Epithelial cell of proximal tubule (primary cell): ENCODE measurements around the gene FZD1. TPM values are rescaled to one million over a fixed set of nuclear protein-coding genes. Genes with fewer than 3 reads are reported as not detected.

ENCODE experiments used
- DNase-seq: peaks from one replicate; pipeline ENCODE4 v3.0.0-alpha.2; 2011; ENCODE audit warnings: low read depth
- H3K4me3 ChIP-seq: 2 replicates; pipeline ENCODE4 v1.5.1; 2011; ENCODE audit warnings: low read depth, mild to moderate bottlenecking, low read length
- total RNA-seq: library from RNA; depleted of rRNA; stranded (reverse); fragments of >200 nt; gene quantifications from 2 replicates; pipeline ENCODE4 v1.2.3, GENCODE V29; 2015
- TF ChIP-seq, protein P1 (sequence below): conservative IDR thresholded peaks from 2 replicates; pipeline ENCODE4 v1.5.1; 2012; ENCODE audit warnings: low read depth, mild to moderate bottlenecking, low read length

Gene FZD1
- total RNA-seq, 1 donor from 2014 or later: 4.7 TPM

- DNase-seq: no peak
- no peak overlapping the region for H3K4me3 ChIP-seq
These were observed 16.7 kb upstream of the FZD1 start for GRCh38 chr7:91247500-91247899.

DNA sequence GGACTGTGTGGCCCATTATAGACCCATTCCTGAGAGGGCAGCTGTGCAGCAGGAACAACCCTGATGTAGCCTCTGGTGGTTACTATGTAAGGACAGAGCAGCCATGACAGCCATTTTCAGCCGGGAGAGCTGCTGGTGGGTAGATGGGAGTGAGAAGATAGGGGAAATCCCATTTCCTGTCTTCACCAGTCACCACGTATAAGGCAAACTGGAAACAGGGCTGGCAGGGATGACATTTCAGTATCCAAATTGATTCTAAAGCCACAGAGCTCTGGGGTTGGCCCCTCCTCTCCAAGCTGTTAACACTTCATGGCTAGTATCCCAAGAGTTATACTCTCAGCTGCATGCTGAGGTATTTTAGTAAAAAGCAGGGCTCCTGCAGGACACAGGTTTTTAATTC is 15.2 kb upstream of the FZD1 start:
- TF ChIP-seq, protein P1, sequence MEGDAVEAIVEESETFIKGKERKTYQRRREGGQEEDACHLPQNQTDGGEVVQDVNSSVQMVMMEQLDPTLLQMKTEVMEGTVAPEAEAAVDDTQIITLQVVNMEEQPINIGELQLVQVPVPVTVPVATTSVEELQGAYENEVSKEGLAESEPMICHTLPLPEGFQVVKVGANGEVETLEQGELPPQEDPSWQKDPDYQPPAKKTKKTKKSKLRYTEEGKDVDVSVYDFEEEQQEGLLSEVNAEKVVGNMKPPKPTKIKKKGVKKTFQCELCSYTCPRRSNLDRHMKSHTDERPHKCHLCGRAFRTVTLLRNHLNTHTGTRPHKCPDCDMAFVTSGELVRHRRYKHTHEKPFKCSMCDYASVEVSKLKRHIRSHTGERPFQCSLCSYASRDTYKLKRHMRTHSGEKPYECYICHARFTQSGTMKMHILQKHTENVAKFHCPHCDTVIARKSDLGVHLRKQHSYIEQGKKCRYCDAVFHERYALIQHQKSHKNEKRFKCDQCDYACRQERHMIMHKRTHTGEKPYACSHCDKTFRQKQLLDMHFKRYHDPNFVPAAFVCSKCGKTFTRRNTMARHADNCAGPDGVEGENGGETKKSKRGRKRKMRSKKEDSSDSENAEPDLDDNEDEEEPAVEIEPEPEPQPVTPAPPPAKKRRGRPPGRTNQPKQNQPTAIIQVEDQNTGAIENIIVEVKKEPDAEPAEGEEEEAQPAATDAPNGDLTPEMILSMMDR: no peak
- DNase-seq: no peak
- H3K4me3 ChIP-seq: no peak overlapping the region

More at GRCh38 chr7:91247500-91247899, 16.7 kb upstream of the FZD1 start:
- TF ChIP-seq, protein P1: no peak

DNA sequence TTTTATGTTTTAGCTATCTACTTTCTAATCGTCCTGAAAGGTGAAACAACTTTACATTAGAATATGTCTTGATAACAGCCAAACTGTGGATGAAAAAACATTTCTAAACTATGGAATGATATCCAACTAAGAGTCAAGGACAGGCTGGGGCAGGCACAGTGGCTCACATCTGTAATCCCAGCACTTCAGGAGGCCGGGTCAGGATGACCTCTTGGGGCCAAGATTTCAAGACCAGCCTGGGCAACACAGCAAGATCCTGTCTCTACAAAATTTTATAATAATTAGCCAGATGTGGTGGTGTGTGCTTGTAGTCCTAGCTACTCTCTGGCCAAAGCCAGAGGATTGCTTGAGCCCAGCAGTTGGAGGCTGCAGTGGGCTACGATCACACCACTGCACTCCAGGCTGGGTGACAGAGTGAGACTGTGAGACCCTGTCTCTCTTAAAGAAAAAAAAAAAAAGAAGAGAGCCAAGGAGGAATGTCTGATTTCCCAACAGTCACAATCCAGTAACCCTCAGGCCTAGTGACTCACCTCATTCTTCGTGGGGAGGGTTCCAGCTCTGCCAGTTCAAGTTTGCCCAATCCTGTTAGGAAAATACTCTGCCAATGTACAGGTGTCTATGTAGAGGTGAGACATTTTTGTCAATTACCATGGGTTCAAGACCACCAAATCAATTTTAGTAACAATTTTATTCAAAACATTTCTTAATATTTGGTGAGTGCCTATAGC is 14.6 kb upstream of the FZD1 start:
- TF ChIP-seq, protein P1: no peak
- DNase-seq: peak; percentile 71
- H3K4me3 ChIP-seq: no peak overlapping the region

DNA sequence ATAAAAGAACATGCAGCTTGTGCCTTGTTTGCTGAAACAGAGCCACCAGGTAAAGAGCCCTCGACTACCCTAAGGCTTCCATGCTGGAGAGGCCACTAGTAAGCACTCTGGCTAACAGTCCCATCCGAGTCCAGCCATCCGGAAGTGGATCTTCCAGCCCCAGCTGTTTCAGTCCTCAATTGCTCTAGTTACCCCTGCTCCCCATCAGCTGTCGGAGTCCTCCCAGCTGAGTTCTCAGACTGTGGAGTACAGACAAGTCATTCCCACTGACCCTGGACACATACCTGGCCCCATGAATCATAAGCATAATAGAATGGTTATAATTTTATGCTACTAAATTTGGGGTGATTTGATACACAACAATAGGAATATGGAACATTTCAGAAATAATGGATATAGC is 13.5 kb upstream of the FZD1 start:
- no peak for DNase-seq
- H3K4me3 ChIP-seq: no peak overlapping the region
- TF ChIP-seq, protein P1: no peak

DNA sequence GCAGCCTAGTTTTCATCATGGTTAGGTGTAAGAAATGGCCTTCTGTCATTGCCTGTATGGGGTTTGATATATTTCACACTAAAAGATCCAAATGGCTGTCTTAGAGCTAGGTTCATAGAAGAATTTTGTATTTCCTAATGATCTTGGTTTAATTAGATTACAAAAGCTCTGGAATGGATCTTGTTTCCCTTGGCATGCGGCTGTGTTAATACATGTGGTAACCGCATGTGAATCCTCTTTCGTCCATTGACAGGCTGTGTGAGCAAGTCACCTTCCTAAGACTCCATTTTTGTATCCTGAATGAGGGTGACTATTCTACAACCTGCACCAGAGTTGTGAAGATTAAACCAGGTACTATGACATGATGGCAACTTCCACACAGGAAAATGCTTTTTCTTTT is 12.4 kb upstream of the FZD1 start:
- DNase-seq: no peak
- TF ChIP-seq, protein P1: no peak
- no peak overlapping the region for H3K4me3 ChIP-seq

DNA sequence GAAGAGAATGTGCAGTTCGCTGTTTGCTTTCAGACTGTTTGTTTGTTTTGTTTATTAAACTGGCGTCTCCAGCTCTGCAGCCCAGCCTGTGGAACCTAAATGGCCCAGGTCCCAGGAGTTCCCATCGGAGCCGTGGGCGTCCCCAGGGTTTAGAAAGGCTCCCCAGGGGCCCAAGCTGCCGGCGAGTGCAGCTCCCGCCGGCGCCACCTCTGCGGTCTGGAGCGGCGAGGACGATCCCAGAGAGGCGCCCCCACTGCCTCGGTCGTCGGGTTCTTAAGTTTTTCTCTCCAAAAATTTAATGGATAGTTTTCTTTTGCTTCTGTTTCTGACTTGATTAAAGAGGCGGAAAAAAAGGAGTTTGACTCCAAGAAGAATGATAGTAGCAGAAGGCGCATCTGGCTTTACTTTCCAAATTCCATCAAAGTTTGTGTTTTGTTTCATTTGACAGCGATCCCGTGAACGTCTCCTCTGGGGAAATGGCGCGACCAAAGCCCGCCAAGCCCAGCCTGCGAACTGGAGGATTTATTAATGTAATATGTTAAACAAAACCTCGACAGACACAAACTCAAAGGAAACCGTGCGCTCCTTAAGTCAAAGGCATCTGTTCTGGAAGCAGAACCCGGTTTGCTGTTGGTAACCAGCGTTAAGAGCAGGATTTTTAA is 718 bp upstream of the FZD1 start:
- TF ChIP-seq, protein P1: no peak
- H3K4me3 ChIP-seq: peak overlapping the region; percentile 79
- no peak for DNase-seq
